ENCODE results near the gene GJB2.

- TF ChIP-seq POLR2A (IDR thresholded peaks at IDR 0.05; ENCODE audit: extremely low read depth, insufficient read length), result no peak
- no peak for TF ChIP-seq CTCF (IDR thresholded peaks at IDR 0.05; ENCODE audit: low read depth, low read length)
- TF ChIP-seq MAX (IDR thresholded peaks at IDR 0.05; ENCODE audit: low read depth, low read length), result no peak
Measured at GRCh38 chr13:20217168-20217567, 24.4 kb upstream of the GJB2 start.

All from NB4 (cell line).